ENCODE data around the gene IGF2BP2.
"Not testable (repeated sequence)": the region's sequence is repeated elsewhere in the genome, so short reads cannot be mapped to it uniquely, and the experiment has no call there.

The IGF2BP2 gene

DNA sequence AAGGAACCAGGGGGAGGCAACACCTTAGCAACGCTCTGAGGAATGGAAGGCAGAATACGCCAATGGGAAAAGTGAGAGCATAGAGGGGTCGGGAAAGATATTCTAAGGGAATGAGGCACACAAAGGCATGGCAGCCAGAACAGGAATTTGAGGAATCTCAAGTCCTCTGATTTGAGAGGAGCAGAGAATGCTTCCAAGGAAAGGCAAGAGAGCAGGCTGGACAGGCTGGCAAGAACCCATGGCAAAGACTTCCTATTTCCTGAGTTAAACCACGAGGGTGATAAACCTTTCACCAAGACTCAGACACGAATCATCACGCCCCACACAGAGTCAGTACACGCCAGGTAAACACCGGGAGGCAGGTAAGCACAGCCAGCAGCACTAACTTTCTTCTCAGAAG, 109.8 kb downstream of the IGF2BP2 start:
- no peak for DNase-seq (ENCODE audit: low read depth in 2 of 2)

DNA sequence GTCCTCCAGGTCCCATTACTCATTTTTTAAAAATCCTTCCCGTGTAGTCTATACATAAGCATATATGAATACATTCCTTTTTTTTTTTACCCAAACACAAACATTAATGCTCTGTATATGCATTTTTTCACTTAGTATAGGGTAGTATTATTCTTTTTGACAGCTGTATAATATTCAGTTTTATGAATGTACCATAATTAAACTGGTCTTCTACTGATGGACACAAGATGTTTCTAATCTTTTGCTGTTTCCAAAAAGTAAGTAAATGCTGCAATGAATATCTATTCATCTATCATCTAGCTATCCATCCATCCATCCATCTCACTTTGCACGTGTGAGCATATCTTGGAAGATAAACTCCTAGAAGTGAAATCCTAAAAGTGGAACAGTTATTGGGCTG, 110.8 kb downstream of the IGF2BP2 start:
- DNase-seq (ENCODE audit: low read depth in 2 of 2) = no peak

DNA sequence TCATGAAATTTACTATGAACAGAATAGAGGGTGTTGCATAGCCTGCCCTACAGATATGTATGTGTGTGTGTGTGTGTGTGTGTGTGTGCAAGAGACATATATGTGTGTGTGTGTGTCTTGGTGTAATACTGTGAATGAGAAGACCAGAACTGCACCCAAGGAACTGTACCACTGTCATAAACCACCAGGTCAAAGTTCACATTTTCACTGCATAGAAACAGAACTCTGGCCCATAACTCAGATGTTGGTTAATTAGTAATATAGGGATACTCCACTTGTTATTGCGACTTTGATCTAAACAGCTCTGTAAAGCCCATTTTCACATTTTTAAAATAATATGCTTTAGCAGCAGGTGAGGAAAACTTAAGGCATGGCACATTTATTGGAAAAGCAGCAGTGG, 111.8 kb downstream of the IGF2BP2 start:
- no peak for DNase-seq (ENCODE audit: low read depth in 2 of 2)

DNA sequence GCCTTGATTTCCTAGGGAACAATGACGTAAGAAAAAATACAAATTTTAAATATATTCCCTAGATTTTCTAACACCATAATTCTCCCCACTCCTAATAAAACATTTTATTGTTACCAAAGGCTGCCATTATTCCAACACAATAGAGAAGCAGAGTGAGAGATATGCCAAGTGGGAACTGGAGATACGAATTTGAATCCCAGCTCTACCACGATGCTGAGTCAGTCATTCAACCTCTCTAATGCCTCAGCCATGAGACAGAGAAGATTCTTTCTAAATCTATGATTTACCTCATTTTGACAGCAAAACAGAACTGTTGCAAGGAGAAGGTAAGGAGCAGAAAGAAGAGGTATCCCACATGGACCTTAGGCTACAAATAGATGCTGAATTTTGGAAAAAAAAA, 112.5 kb downstream of the IGF2BP2 start:
- DNase-seq (ENCODE audit: low read depth in 2 of 2) = no peak

DNA sequence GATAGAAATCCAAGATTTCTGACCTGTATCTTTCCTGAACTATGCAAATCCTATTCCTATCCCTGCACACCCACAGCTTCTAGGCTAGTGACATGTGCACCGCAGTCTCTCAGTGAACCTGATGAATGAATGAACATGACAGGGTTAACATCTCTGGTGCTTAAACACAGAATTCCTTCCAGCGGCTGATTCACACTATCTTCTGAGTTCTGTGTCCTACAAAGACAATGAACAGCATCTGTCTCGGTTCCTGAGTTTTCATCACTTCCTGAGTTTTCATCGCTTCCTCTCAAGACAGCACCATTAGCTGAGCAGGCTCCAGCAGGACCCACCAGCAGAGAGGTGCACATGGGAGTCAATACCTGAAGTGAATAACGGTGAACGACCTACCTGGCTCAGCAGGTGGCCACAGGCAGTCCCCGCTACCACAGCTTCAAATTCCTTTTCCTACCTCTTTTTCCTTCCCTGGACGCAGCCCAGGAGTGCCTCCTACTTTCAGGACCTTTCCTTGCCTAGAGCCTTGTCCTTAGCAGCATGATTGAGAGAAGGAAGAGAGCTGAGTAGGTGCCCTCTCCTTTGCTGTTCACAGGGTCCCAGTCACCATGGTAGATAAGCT, 113.5 kb downstream of the IGF2BP2 start:
- no peak for DNase-seq (ENCODE audit: low read depth in 2 of 2)

DNA sequence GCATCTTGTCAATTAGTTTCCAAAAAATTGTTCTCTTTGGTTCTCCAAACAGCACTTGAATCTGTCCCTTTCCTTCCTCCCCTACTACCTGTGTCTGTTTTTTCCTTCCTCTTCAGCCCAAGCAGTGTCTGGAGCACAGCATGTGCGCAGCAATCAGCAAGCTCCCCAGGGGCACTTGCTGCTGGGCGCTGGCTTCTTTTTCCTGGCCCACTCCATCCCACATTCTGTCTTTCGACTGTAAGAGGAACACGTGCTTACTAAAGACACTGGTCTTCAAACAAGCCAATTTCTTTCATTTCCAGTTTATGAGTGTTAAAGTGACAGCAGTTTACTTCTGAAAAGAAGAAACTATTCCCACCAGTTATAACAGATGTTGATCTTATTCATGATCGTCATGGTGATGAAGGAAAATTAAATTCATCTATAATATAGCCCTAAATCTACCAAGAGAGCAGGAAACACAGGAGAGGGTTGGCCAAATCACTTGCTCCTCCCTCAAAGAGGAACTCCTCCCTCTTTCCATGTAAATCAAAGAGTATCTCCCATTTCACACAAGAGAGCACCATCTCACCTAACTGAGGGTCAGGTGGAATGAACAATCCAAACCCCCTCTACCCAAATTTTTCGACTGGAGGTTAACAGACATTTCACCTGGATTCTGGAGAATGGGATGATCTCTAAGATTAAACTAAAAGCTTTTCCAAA, 115.4 kb downstream of the IGF2BP2 start:
- no peak for DNase-seq (ENCODE audit: low read depth in 2 of 2)

DNA sequence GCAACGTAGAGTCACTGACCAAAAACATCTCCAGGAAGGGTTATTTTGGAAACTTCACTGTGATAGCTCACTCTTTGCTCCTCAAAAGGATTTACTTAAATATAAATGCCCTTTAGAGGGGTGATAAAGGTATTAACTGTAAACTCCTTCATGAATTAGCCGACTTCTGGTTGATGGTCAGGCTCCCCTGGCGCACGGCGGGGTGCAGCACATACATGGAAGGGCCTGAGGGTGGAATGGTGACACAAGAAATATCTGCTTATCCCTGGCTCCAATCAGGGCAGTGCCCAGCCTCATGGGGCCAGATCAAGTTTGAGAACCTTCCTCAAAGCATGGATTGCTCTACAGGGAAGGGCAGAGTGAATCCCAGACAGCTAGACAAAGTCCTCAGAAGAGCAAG, 116.5 kb downstream of the IGF2BP2 start:
- DNase-seq (ENCODE audit: low read depth in 2 of 2) = no peak

DNA sequence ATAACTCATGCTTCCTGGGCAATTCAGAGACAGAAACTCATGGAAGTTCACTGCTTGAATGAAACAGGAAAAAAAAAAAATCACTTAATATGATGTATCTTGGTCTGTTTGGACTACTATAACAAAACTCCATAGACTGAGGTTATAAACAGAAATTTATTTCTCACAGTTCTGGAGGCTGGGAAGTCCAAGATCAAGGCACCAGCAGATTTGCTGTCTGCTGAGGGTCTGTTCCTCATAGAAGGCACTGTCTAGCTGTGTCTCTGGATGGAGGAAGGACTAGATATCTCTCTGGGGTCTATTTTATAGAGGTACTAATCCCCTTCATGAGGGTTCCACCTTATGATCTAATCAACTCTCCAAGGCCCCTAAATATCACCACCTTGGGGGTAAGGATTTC, 119.3 kb downstream of the IGF2BP2 start:
- no peak for DNase-seq (ENCODE audit: low read depth in 2 of 2)

DNA sequence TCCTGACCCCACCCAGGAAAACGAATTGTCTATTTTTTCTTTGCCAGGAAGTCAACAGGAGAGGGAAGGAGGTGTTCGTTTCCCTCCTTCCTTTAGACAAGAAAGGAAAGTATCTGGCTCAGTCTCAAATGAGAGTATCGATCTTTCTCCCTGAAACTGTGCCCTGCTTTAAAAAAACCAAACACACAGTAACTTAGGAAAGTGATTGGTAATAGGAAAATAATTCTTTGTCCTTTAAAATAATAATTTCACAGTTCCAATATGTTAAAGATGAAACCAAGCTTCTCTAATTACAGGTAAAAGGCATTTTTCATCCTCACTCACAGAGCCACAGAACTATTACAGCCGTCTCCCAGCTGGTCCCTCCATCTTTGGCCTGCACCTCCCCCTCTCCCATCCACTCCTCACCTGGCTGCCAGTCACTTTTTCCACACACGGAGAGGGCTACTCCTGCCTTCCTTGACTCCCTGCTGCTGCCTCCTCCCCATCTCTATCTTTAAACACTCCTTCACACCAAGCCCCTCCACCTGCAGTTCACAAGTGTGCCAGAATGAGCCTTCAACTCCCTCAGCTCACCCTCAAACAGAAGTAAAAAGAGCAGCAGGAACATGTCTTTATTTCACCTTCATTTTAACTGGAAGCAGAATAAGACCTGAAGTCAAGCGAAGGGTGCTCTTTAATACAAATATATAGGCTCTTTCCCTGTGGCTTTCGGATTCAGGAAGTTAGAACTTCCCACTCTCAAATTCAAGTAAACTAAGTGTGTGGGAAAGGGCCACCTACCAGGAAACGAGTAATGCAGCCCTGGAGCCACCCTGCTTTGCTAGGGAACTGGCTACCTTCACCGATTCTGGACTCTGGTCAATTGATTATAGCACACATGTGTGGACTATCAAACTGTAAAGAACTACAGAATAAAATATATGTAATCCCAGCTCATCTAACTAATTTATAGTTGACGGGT, 122.3 kb downstream of the IGF2BP2 start:
- DNase-seq (ENCODE audit: low read depth in 2 of 2) = no peak

DNA sequence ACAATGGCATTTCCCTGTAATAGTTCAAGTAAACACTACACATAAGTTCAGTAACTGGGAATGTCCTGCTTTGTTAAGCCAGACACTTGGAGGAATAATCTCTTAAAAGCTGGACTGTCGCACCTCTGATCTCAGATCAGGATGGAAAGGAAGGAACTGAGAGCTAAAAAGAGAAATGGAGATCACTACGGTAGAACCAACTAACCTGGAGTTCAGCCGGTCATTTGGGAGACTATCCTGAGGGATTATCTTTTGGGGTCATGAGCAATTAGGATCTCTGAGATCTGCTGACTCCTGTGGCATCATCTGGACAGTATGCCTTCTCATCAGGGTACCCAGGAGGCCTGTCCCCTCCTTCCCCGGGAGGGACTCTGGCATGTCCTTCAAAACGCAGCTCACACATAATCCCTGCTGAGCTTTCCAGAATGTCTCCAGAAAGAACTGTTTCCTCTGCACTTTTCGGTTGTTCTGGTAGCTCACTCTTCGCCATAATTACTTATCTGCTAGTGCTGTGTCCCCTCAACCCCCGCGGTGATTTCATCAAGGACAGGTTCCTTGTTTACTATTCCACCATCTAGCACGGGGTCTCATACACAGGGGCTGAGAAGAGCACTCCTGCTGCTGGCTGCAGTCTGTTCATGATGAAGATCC, 123.1 kb downstream of the IGF2BP2 start:
- no peak for DNase-seq (ENCODE audit: low read depth in 2 of 2)

DNA sequence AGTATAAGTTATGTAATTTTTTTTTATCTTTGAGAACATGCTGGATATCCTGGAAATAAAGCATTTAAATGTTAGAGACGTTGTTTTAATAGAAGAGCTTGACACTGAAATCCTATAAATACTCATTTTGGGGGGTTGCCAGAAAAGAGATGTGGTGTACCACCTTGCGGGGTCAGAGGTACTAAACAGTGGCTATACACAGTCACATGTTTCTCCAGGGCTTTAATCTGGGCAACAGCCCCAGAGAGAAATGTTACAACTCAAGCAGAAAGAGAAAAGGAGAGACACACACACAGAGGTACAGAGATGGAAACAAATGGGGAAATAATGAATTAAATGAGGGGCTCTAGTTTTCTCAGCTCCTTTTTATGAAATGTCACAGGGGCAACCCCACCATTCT, 124.9 kb downstream of the IGF2BP2 start:
- no peak for DNase-seq (ENCODE audit: low read depth in 2 of 2)

DNA sequence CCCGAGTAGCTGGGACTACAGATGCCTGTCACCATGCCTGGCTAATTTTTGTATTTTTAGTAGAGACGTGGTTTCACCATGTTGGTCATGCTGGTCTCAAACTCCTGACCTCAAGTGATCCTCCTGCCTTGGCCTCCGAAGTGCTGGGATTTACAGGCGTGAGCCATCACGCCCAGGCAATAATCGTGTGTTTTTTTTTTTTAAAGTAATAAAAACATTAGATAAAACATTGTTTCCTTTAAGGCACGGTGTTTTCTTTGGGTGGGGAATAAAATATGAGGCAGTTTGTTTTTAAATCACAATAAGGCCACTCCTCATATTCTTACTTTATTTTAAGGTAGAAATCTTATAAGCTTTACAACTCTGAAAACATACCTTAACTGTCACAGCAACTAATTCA, 127.6 kb downstream of the IGF2BP2 start:
- DNase-seq (ENCODE audit: low read depth in 2 of 2) = not testable (repeated sequence)

DNA sequence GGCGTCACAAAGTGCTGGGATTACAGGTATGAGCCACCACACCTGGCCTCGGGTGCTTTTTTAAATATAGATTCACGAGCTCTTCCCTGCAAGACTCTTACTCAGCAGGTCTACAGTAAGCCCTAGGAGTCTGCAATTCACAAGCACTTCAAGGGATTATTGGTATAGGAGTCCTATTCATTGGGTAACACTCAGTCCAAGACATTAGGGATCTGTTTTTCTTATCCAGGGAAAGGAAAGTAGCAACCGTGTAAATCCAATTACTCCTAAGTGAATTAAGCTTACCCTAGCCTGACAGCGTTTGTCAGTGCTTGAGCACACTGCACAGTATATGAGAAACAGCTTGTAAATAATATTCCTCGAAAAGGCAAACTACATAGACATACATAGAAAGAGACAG, 128.8 kb downstream of the IGF2BP2 start:
- no peak for DNase-seq (ENCODE audit: low read depth in 2 of 2)

DNA sequence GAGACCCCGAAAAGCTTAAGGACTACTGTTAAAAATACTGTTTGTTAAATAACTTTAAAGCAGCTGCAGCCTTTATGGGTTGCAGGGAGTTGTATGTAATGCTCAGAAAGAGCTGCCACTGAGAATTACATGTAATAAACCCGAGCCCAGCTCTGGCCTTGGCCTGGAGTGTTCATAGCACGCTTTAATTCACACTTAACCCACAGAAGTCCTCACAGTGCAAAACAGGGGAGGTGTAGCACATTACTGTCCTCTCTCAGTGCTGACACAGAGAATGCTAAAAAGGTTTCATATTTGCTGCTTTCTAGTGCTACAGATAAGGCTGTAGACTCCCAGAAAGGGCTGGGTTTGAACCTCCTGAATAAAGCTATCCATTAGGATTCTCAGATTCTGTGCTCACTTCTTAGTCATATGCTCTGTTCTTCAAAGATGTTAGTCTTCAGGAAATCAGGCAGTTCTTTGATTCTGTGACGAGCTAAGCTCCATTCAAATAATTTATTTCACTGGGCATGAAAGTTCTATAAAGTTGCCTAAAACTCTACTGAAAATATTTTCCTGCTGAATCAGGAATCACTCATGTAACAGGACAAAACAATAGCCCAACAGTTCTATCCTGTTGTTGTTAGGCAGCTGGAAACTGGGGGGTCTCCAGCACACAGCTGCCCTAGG, 130.7 kb downstream of the IGF2BP2 start:
- DNase-seq (ENCODE audit: low read depth in 2 of 2) = no peak

DNA sequence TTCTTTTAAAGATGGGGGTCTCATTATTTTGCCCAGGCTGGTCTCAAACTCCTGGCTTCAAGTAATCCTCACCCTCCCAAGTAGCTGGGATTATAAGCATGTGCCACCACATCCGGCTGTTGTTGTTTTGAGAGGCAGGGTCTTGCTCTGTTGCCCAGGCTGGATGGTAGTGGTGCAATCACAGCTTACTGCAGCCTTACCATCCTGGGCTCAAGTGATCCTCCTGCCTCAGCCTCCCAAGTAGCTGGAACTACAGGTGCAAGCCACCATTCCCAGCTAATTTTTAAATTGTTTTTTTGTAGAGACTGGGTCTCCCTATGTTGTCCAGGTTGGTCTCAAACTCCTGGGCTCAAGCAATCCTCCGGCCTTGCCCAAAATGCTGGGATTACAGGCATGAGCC, 133.2 kb downstream of the IGF2BP2 start:
- DNase-seq (ENCODE audit: low read depth in 2 of 2) = no peak

DNA sequence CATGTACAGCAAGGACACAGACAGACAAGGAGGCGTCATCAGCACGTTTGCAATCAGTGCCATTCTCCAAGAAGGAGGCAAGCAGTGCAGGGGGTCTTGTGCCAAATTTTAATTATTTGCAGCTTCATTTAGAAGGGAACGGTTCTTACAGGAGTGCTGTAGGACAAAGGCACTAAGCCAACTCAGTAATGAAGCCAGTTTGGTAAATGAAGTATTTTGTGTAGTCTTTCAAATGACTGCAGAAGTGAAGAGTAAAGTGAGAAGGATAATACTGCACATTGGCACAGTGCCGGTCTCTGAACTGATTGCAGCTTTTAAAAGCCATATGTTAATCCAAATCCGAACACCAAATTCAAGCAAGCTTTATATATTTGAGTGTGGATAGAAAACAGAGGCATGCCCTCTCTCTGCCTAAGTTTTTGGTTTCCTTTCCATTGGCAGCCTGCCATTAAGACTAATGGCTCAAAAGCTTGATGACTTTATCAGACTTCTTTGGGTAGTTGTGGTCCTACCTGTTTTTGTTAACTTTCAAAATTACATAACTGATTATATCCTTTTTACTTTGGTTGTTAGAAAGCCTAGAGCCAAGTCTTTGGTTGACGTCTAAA, 137.5 kb downstream of the IGF2BP2 start:
- DNase-seq (ENCODE audit: low read depth in 2 of 2) = no peak

DNA sequence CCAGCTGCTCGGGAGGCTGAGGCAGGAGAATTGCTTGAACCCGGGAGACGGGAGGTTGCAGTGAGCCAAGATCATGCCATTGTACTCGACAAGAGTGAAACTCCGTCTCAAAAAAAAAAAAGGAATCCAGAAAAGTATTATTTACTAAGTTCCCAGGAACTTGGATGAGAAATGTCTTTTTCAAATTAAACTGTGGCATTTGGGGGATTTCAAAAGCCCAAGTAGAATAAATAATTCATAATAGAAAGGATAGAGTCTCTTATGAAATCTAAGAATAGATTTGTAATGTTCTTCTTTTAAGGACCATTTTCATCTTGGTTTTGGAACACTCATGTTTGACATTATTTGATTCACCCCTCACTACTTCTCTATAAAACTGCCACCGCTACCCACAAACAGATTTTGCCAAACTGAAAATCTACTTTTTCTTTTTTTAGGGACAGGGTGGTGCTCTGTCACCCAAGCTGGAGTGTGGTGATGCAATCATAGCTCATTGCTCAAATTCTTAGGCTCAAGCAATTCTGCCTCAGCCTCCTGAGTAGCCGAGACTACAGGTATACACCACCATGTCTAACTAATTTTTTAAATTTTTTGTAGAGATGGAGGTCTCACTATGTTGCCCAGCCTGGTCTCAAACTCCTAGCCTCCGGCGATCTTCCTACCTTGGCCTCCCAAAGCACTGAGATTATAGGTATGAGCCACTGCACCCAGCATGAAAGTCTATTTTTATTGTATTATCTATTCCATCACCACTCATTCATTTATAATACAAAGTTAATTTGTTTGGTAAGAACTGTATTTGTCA, 139.4 kb downstream of the IGF2BP2 start:
- DNase-seq (ENCODE audit: low read depth in 2 of 2) = no peak

DNA sequence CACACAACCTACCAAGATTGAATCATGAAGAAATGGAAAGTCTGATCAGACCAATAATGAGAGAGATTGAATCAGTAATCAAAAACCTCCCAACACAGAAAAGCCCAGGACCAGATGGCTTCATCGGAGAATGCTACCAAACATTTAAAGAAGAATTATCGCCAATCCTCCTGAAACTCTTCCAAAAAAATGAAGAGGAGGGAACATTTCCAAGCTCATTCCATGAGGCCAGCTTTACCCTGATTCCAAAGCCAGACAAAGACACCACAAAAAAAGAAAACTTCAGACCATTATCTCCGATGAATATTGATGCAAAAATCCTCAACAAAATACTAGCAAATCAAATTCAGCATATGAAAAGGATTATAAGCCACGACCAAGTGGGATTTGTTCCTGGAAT, 144.6 kb downstream of the IGF2BP2 start:
- DNase-seq (ENCODE audit: low read depth in 2 of 2) = no peak

DNA sequence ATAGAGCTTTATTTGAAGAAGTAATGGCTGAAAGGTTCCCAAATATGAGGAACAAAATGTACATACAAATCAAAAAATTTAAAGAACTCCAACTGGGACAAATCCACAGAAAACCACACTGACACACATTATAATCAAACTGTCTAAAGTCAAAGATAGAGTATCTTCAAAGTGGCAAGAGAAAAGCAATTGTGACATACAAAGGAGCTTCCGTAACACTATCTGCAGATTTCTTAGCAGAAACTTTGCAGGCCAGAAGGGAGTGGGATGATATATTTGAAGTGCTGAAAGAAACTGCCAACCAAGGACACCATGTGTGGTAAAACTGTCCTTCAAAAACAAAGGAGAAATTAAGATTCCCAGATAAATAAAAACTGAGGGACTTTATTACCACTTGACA, 146.8 kb downstream of the IGF2BP2 start:
- no peak for DNase-seq (ENCODE audit: low read depth in 2 of 2)

DNA sequence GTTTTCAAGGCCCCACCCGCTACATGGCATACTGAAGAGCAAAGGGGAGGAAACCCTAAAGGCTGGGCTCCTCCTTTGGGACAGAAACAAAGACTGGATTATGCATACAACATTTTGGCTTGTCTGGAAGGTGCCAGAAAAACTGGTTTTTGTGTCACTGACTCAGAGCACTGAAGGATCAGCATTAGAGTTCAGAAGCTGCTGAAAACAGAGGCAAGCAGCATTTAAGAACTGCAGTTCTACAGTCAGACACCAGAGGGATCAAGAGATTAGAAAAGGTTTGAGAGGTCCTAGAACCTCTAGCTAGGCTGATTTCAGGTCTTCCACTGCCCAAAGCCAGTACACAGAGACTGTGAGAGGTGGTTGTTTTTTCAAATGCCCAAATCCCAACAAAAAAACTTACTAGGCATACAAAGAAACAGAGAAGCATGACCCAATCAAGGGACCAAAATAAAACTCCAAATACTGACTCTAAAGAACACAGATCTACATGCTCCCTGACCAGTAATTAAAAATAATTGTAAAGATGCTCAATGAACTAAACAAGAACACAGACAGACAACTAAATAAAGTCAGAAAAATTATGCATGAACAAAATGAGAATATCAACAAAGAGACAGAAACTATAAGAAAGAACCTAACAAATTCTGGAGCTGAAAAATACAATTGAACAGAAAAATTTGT, 147.6 kb downstream of the IGF2BP2 start:
- no peak for DNase-seq (ENCODE audit: low read depth in 2 of 2)

Data from stimulated activated CD8-positive, alpha-beta memory T cell treated with anti-CD3 and anti-CD28 coated beads, Interleukin-2, amount 100 ng/mL, for 48 hours (primary cell).